GM19455 (cell line): ENCODE data around the gene SLC29A4.
"Not testable (repeated sequence)": the region's sequence is repeated elsewhere in the genome, so short reads cannot be mapped to it uniquely, and the experiment has no call there.

ENCODE experiments used
- ATAC-seq: cut with Tn5 transposase; IDR thresholded peaks from one replicate; pipeline ENCODE4 v1.9.1; 2021; ENCODE audit not compliant: unreplicated experiment

SLC29A4 gene, protein sequence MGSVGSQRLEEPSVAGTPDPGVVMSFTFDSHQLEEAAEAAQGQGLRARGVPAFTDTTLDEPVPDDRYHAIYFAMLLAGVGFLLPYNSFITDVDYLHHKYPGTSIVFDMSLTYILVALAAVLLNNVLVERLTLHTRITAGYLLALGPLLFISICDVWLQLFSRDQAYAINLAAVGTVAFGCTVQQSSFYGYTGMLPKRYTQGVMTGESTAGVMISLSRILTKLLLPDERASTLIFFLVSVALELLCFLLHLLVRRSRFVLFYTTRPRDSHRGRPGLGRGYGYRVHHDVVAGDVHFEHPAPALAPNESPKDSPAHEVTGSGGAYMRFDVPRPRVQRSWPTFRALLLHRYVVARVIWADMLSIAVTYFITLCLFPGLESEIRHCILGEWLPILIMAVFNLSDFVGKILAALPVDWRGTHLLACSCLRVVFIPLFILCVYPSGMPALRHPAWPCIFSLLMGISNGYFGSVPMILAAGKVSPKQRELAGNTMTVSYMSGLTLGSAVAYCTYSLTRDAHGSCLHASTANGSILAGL

DNA sequence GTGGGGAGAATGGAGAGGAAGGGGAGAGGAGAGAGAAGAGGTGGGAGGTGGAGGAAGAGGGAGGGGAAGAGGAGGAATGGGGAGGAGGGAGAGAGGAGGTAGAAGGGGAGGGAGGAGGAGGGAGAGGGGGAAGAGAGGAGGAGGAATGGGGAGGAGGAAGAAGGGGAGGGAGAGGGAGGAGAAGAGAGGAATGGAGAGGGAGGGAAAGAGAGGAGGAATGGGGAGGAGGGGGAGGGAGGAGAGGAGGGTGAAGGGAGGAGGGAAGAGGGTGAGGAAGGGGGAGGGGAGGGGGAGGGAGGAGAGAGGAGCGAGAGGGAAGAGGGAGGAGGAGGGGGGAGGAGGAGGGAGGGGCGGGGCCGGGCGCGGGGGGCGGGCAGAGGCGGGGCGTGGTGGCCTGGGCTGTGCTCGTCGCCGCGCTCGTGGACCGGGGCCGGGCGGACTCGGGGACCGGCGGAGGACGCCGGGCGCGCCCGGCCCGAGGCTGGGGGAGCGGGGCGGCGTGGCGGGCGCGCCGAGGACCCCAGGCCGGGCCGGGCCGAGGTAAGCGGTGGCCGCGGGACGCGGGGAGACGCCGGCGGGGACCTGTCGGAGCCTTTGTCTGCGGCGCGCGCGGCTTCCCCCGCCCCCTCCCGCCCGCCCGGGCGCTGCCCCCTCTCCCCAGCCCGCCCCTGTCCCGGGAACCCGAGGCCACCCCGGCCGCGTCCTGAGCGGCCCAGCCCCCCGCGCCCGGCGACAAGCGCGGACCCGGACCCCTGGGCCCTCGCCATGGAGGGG, at the start of gene SLC29A4:
Gene SLC29A4, plus strand, starts transcription at position 401 of the 774 bp plus-strand sequence. CDS start 4,874 bp downstream, outside the sequence.
- ATAC-seq, result no peak

DNA sequence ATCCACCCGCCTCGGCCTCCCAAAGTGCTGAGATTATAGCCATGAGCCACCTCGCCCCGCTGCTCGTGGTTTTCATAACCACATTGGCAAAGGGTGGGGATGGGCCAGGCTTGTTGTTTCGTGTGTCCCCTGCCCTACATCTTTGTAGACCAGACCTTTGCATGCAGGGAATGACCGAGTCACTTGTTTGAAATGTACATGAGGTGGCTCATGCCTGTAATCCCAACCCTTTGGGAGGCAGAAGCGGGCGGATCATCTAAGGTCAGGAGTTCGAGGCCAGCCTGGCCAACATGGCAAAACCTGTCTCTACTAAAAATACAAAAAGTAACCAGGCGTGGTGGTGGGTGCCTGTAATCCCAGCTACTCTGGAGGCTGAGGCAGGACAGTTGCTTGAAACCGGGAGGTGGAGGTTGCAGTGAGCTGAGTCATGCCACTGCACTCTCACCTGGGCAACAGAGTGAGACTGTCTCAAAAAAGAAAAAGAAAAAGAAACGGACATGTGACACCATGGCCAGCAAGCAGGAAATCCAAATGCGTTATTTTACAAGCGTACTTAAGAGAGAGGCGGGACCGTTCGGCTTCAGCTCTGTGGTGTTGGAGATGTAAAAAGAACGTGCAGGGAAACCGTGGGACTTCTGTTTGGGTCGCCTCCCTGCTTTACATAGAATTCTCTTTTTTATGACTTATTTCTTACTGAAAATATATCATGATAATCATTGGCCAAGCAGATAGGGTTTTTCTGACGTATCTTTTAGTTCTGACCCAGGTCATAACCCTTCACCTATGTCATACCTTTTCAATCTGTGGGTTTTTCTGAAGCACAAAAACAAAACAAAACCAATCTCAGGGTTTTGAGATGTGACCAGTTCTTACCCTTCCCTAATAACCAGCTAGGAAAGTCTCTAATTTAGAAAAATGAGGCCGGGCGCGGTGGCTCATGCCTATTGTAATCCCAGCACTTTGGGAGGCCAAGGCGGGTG, 47.6 kb upstream of the SLC29A4 start:
- no peak for ATAC-seq

DNA sequence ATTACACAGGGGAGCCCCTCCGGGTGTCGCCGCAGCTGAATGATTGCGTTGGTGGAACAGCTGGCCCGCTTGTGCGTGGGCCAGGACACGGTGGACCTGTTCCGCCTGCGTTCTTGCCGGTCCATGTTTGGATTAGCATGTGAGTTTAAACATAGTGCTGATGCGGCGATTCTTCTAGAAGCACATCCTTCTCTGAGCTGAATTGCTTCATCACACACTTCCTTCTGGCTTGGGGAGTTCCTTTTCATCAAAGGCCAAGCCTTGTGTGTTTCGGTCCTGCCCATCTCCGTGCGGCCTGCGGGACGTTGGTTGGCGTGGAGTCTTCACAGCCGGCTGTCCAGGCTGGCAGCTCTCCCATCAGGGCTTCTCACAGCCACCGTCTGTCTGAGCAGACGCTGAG, 45.5 kb upstream of the SLC29A4 start:
- ATAC-seq, result no peak

DNA sequence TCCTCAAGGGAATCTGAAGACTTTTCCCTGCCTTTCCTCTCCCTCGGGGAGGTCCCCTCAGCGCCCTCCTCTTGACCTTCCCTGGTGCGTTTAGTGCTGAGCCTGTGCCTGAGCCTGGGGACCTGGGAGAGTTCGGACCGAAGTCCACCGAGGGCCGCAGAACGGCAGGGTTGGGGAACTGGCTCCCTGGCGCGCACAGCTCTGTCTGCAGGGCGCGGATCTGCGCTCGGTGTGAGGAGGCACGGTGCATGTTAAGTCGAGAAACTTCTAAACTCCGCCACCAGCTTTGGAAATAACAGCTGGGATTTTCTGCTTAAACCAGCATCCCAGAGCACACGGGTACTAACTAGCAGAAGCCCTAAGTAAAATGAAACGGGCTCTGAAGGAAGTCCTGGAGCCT, 44.2 kb upstream of the SLC29A4 start:
- ATAC-seq, result no peak

DNA sequence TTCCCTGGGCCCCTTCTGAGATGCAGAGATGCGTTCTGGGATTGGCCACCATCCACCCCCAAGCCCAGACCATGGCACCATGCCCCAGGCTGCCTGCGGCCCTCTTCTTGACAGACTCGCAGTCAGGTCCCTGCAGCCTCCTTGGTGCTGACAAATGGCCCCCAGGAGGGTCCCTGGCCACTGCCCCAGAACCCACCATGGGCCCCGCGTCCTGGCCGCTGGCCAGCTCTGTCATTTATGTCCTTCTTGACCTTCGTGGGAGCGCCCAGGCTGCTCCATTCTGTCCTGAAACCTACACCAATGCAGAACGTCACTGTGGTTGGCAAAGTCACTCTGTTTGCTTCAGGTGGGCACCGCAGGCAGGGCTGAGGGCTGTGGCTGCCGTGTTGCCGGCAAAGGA, 39.5 kb upstream of the SLC29A4 start:
- no peak for ATAC-seq

DNA sequence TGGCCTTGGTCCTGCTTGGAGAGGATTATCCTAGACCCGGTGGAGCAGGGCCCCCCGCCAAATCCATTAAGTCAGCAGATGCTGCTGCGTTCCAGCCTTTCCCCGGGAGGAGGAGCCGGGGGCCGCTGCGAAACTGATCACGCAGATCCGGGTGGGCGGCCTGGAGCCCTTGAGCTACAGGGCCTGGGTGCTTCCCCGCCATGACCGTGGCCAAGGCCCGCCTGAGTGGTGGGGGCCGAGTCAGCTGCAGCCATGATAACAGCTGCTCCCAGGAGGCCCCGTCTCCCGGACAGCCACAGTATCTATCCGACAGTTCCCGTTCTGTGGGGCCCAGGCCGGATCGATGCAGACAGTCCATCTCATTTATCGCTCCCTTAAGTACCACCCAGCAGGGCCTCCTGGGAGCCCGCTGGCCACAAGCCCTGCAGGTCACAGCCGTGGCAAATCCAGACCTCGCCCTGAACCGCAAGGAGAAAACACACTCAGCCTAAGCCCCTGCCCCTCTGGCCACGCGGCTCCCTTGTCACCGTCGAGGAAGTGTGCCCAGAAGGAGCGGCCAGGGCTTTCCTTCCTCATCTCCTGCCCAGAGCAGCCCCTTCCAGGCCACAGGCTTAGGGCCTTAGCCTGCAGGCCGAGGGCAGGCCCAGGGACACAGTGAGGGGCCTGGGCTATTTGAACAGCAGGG, 34.4 kb upstream of the SLC29A4 start:
- no peak for ATAC-seq

DNA sequence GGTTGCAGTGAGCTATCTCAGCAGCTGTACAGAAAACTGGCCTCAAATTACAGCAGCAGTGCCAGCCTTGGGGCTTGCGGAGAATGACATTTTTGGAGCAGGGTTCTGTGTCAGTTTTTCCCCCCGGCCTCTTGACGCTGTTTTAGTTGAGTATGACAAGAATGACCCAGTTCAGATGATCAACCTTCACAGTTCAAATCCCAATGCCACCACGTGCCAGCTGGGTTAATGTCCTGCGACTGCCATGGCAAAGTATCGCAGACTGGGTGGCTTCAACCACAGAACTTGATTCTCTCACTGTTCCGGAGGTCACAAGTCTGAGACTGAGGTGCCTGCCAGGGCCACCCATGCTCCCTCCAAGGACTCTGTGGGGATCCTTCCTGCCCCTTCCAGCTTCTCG, 32.0 kb upstream of the SLC29A4 start:
- ATAC-seq, result not testable (repeated sequence)

DNA sequence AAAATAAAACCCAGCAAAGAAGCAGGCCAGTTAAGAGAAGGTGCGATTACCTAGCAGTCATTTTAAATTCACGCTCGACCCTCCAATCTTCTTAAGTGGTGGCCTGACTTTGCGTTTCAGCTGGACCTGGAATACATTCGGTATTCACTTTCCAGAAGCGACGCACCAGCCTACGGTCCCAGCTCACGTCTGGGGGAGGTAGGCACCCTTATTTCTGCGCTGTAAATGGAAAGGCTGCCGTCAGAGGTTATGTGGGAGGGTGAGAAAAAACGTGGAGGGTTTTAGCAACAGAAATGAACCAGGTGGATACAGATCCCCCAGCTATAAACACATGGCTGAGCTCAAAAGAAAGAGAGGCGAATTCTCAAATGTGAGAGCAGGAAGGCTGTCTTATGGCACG, 29.2 kb upstream of the SLC29A4 start:
- not testable (repeated sequence) for ATAC-seq

DNA sequence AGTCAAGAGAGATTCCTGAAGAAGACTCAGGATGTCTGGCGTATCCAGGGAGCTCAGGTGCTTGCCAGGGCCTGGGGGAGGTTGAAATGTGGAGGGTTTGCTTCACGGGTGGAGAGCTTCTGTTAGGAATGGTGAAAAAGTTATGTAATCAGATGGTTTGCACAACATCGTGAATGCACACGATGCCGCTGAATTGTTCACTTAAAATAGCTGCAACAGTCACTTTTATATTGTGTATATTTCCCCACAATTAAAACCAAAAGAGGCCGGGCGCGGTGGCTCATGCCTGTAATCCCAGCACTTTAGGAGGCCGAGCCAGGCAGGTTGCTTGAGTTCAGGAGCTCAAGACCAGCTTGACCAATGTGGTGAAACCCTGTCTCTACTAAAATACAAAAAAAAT, 28.4 kb upstream of the SLC29A4 start:
- not testable (repeated sequence) for ATAC-seq

DNA sequence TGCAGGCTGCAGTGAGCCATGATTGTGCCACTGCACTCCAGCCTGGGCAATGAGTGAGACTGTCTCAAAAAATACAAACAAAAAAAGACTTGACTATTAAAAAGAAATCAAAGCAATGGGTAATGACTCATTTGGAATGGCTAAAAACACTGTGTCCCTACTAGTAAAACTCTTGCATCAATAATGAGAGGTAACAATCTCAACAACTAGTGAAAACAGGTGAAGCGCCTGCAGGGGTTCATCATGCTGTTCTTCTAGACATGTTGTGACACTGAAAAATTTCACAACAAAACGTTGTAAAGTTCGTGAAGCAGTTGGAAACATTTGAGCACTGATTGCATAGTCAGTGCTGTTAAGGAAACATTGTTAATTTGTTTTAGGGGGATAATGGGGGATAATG, 26.9 kb upstream of the SLC29A4 start:
- no peak for ATAC-seq

DNA sequence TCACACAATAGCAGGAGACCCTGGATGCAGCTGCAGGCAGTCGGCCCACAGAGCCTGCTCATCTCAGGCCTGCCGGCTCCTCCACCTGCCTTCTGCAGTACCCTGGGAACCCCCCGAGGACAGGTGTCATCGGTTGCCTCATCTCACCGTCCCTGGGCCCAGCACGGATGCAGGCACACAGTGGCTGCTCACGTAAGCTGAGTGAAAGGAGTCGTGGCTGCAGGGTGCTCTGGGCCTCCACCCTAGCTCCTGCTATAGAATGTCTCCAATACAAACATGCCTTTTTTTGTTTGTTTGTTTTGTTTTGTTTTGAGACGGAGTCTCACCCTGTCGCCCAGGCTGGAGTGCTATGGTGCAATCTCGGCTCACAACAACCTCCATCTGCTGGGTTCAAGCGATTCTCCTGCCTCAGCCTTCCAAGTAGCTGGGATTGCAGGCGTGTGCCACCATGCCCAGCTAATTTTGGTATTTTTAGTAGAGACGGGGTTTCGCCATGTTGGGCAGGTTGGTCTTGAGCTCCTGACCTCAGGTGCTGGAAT, 22.1 kb upstream of the SLC29A4 start:
- ATAC-seq, result not testable (repeated sequence)

DNA sequence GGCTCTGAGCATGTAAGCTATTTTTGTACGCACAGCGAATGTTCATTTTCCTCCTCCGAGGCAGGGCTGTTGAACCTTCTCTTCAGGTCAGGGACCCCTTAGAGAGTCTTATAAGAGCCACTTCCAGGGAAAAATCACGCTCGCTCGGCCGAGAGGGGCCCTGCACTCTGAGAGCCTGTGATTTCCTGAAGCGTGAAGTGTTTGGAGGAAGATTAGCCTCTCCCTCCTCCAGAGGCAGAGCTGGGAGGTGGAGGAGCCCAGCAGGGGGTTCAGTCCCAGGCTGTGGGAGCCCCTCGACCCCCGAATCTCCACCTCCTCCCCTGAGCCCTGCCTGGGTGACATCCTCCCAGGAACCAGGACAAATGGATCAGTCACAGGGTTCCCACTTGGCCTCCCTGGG, 19.7 kb upstream of the SLC29A4 start:
- not testable (repeated sequence) for ATAC-seq

DNA sequence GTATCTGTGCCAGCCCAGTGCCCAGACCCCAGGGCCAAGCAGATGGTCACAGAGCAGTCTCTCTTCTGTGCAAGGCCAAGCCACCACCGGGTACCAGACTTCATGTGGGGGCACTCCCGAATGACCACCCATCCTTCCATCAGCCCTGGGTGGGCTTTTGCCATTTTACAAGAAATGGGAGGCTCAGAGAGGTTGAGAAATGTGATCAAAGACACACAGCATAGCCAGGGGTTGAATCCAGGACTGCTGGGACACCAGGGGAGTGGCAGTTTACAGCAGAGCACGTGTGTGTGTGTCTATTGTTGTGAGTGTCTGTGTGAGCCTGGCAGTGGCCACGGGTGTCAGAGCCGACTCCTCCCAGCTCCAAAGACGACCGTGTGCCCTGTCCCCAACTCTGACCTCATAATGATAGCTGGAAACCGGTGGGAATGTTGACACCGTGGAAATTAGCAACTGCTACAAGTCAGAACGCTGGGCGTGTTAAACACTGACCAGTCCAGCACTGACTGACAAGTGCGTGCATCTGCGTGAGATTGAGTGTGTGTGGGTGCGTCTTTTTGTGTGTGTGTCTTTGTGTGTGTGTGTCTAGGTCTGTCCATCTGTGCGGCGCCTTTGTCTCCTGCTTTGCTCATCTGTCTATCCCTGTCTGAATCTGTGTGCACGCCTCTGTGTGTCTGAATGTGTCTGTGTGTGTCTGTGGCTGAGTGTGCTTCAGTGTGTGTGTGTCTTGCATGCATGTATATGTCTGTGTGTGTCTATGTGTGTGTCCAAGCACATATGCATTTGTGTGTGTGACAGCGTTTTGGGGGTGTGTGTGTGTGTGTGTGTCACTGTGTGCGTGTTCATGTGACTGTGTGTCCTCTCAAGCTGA, 17.2 kb upstream of the SLC29A4 start:
- ATAC-seq, result no peak

DNA sequence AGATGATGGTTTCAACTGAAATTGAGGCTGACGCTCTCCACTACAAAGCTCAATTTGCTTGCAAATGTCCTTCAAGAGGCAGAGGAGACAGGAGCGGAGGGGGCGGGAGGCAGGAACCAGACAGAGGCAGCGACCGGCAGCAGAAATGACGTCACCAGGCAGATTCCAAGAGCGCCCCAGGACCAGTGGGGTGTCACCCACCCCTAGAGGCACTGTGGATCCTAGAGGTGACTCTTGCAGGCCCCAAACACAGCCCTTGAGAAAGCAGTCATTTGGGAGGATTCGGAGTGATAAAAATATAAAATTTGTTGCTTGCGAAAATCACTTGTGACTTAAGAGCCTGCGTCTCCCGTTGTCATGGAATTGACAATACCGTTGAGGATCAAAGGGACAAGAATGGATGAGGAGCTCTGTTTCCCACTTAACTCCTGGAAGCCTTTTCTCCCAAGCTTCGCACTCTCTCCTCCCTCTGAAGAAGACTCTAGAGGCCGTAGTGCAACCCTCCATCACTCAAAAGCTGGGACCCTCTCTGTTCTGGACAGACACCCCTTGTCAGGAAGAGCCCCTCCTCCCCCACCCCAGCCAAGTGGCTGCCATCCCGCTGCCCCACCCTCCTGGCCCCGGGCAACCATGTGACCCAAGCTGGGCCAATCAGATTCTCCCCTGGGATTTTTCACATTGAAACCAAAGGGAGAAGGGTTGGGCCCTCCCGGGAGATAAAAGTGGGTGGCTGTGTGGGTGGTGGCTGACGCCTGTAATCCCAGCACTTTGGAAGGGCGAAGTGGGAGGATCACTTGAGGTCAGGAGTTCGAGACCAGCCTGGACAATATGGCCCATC, 16.3 kb upstream of the SLC29A4 start:
- no peak for ATAC-seq

DNA sequence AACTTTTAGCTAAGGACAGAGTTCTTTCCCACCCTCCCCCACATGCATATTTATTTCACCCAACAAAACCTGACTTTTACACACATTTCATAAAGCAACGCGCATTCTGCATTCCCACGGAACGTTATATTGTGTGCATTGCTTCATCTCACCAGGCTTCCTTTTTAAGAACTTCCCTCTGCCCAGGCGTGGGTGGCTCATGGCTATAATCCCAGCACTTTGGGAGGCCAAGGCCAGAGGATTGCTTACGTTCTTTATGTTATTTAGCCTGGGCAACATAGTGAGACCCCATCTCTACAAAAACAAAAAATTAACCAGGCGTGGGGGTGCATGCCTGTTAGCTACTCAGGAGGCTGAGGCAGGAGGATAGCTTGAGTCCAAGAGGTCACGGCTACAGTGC, 14.9 kb upstream of the SLC29A4 start:
- not testable (repeated sequence) for ATAC-seq

DNA sequence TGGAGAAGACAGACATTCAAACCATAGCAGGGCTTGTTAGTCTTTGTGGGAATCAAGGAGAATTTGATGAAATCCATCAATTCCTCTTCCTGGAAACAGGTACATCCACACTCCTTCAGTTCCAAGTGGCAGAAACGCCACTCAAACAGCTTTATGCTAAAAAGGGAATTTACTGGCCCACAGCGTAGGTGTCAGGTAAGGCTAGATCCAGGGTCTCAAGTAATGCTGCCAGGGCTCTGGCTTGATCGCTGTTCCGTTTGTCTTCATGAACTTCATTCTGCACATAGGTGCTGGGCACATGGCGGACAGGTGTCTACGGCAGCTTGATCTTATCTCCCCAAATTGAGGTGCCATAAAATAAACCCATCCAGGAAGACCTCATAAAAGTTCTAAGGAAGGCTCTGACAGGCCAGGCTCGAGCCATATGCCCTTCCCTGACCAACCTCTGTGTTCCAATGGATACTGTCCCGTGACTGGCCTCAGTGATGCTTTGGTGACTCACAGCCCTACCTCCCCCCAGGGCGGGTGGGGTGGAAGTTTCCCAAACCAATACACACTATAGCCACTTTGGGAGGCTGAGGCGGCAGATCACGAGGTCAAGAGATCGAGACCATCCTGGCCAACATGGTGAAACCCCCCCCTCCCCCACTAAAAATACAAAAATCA, 12.6 kb upstream of the SLC29A4 start:
- ATAC-seq, result not testable (repeated sequence)

DNA sequence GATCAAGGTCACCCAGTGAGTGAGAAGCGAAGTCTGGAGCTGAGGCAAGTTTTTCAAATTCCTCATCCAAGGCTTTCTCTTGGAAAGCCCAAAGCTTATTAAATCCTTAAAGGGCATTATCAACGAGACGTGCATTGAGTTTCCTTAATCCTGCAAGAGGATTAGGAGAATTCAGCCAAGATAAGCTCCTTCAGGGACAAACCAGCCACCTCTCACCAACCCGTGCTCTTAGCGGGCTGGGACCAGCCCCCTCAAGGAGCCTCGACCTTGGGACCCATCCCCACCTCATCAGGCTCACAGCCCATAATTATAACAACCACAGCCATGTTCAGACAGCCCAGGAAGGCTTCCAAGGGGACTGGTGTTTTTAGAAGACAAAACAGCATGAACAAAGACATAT, 12.0 kb upstream of the SLC29A4 start:
- ATAC-seq, result no peak
